ENCODE data around the gene LRRC4. TPM values are rescaled to one million over a fixed set of nuclear protein-coding genes. Genes with fewer than 3 reads are reported as not detected.

The LRRC4 gene
- polyA plus RNA-seq, 1 experiment, result 0.12 TPM

GRCh38 chr7:128044064-128044463 lies 12.8 kb upstream of the LRRC4 start:
- DNase-seq (ENCODE audit: low read depth), result no peak
- CTCF ChIA-PET, result interaction anchor here (1.4 kb wide), 1 partner anchor 9 kb away, joined by 7 read pairs; no protein-coding TSS in a partner anchor
- Histone ChIP-seq H3K36me3 (ENCODE audit: control insufficient read depth, insufficient read depth, low read length) (no peaks in the 10 kb centered on the region), H3K4me3 (ENCODE audit: low read depth, low read length) (no peak overlapping the region), H3K27me3 (ENCODE audit: control insufficient read depth, insufficient read depth, low read length) (no peaks in the 10 kb centered on the region)
- TF ChIP-seq CTCF (IDR thresholded peaks at IDR 0.05; ENCODE audit: insufficient read depth, low read depth, low read length), result no peak
- POLR2A ChIA-PET, result no interaction called here

- ChIA-PET POLR2A (no interaction called here), CTCF (interaction anchor here (1.4 kb wide), 1 partner anchor 11 kb away, joined by 5 read pairs; the partner anchor contains the start of gene LRRC4)
- TF ChIP-seq CTCF (IDR thresholded peaks at IDR 0.05; ENCODE audit: insufficient read depth, low read depth, low read length), result no peak
- DNase-seq (ENCODE audit: low read depth), result no peak
- Histone ChIP-seq H3K27me3 (ENCODE audit: control insufficient read depth, insufficient read depth, low read length) (no peaks in the 10 kb centered on the region), H3K36me3 (ENCODE audit: control insufficient read depth, insufficient read depth, low read length) (no peaks in the 10 kb centered on the region), H3K4me3 (ENCODE audit: low read depth, low read length) (no peak overlapping the region)
Measured at GRCh38 chr7:128042012-128042411, 10.8 kb upstream of the LRRC4 start.

GRCh38 chr7:128041203-128041602 lies 10.0 kb upstream of the LRRC4 start:
- POLR2A ChIA-PET, result interaction anchor here (0.6 kb wide), 1 partner anchor 124 kb away, joined by 3 read pairs; no protein-coding TSS in a partner anchor
- no peak for DNase-seq (ENCODE audit: low read depth)
- H3K27me3 ChIP-seq (ENCODE audit: control insufficient read depth, insufficient read depth, low read length), result no peaks in the 10 kb centered on the region
- no peak overlapping the region for H3K4me3 ChIP-seq (ENCODE audit: low read depth, low read length)
- no peak for TF ChIP-seq CTCF (IDR thresholded peaks at IDR 0.05; ENCODE audit: insufficient read depth, low read depth, low read length)
- no peaks in the 10 kb centered on the region for H3K36me3 ChIP-seq (ENCODE audit: control insufficient read depth, insufficient read depth, low read length)
- CTCF ChIA-PET, result interaction anchor here (0.7 to 1.4 kb wide), 4 partner anchors 11 to 333 kb away, joined by 3 to 5 read pairs (median 3); partner anchors contain the start of gene LRRC4

GRCh38 chr7:128040205-128040604 lies 9.0 kb upstream of the LRRC4 start:
- Histone ChIP-seq H3K4me3 (ENCODE audit: low read depth, low read length) (no peak overlapping the region), H3K27me3 (ENCODE audit: control insufficient read depth, insufficient read depth, low read length) (no peaks in the 10 kb centered on the region), H3K36me3 (ENCODE audit: control insufficient read depth, insufficient read depth, low read length) (no peaks in the 10 kb centered on the region)
- POLR2A ChIA-PET, result no interaction called here
- DNase-seq (ENCODE audit: low read depth), result no peak
- no peak for TF ChIP-seq CTCF (IDR thresholded peaks at IDR 0.05; ENCODE audit: insufficient read depth, low read depth, low read length)
- CTCF ChIA-PET, result interaction anchor here (1.3 kb wide), 1 partner anchor 21 kb away, joined by 3 read pairs; no protein-coding TSS in a partner anchor

GRCh38 chr7:128039544-128039953 lies 8.3 kb upstream of the LRRC4 start:
- no peaks in the 10 kb centered on the region for H3K27me3 ChIP-seq (ENCODE audit: control insufficient read depth, insufficient read depth, low read length)
- ChIA-PET POLR2A (no interaction called here), CTCF (interaction anchor here (0.8 kb wide), 1 partner anchor 23 kb away, joined by 3 read pairs; no protein-coding TSS in a partner anchor)
- H3K4me3 ChIP-seq (ENCODE audit: low read depth, low read length), result no peak overlapping the region
- no peak for TF ChIP-seq CTCF (IDR thresholded peaks at IDR 0.05; ENCODE audit: insufficient read depth, low read depth, low read length)
- H3K36me3 ChIP-seq (ENCODE audit: control insufficient read depth, insufficient read depth, low read length), result 0 out of 2 replicates have a peak, but pooled peaks cover 1% of the 10 kb centered on the region
- no peak for DNase-seq (ENCODE audit: low read depth)

Data from BJ (cell line).